GDM1 (cell line): ENCODE measurements around the gene ADGRG1.
"Not testable (repeated sequence)": the region's sequence is repeated elsewhere in the genome, so short reads cannot be mapped to it uniquely, and the experiment has no call there.

Experiments used
- DNase-seq: peaks from one replicate; lab custom pipeline; 2025; lab: John Stamatoyannopoulos, UW

The ADGRG1 gene

DNA sequence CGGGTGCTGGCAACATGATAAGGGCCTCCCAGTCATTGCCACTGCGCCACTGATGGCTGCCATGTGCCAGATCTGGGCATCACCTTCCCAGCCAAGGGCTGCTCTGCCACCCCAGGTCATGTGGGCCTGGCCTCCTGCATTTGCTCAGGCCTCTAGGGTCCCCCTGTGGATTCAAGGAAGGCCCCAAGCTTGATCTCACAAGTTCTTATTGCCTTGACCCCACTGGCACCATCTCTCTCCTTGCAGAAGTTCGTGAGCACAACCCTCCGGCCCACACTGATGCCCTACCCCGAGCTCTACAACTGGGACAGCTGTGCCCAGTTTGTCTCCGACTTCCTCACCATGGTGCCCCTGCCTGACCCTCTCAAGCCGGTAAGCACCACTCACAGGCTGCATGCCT is 71.5 kb downstream of the ADGRG1 start:
- no peak for DNase-seq

DNA sequence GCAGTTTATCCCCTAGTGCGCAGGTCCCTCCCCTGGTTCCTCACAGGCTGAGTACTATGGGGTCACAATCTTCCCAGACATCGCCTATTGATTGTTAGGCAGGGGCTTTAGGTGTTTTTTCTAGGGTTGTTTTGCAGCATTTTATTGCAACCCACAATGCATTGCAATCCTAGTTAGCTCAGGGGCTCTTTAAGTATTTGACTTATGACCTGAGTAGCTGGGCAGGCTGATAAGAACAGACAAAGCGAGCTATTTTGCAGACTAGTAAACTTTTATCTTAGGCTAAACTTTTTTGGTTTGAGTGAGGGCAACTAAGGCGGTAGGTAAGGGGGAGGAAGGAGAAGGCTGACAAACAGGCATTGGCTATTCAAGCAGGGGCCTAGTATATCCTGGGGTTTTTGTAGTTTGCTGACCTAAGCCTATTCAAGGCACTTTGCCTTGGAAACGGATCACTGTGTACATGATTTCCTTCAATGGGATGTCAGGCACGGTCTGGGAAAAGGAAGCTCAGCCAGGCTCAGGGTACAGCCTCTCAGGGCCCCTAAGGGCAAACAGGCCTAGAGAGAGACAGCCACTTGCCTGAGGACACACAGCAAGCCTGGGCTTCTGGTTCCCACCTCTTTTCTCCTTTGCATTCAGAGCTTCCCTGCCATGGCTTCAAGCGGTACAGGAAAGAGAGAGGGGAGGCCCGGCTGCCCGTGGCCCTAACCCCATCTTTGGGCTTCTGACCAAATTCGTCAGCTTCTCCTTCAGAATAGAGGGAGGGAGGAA is 72.5 kb downstream of the ADGRG1 start:
- no peak for DNase-seq

DNA sequence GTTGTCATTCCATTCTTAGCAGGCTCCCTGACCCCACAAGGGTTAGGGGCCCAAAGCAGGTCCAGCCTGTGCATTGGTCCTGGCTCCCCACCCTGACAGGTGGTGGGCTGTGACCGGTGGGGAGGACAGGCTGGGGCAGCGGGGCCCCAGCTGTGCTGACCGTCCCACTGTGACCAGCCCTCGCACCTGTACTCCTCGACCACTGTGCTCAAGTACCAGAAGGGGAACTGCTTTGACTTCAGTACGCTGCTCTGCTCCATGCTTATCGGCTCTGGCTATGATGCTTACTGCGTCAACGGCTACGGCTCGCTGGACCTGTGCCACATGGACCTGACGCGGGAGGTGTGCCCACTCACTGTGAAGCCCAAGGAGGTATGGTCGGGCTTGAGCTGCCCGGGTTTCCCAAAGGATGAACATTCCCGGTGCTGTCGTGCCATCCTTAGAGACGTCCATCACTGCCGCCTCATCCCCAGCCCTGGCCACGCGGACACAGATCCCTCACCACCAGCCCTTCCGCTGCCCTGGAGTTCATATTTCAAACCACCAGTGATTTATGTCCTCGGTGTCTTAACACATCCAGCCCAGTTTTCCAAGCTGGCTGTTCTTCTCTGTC is 73.4 kb downstream of the ADGRG1 start:
- no peak for DNase-seq

DNA sequence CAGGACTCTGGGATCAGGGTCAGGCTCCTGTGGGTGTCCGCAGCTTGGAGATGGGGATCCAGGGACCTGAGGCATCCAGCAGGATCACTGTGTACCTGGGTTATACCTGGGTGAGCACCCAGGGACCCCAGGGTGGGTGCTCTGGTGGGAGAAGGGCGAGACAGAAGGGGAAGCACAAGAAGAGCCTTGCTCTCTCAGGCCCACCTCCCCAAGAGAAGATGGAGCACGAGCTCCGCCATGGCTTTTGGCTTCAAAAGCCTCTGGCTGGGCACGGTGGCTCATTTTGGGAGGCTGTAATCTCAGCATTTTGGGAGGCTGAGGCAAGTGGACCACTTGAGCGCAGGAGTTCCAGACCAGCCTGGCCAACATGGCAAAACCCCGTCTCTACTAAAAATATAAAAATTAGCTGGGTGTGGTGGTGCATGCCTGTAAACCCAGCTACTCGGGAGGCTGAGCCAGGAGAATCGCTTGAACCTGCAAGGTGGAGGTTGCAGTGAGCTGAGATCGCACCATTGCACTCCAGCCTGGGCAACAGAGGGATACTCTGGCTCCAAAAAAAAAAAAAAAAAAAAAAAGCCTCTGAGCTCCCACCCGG is 75.1 kb downstream of the ADGRG1 start:
- no peak for DNase-seq

DNA sequence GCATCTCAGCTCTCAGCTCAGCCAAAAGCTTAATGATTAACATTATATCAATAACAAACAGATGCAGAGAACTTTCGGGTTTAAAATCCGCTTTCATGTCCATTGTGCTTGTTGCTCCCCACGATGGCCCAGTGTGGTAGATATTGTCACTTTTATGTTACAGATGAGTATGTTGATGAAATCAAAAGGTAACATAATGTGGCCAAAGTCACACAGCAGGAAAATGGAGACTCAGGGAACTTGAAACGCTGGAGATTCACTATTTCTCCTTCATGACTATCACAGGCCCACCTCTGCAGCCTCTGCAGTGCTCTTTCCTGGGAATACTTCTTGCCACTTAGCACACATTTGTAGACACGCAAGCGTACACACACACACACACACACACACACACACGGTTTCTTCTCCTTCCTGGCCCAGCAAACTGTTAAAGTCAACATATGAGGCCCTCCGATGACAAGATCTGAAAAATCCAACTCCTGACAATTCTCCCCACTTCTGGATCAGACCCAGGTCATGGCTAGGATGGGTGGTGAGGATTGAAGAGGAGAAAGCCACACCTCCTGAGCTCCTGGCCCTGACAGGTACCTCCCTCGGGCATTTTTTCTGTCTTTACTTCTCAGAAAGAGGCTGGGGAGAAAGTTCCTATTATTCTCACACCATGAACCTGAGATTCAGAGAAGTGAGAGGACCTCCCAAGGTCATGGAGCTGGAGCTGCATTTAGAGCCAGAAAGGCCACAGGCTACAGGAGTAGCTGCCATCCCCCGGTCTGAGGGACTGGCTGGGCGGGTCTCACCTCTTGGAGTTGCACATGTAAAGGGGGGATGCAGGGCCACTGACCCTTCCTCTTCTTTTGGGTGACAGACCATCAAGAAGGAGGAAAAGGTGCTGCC is 75.8 kb downstream of the ADGRG1 start:
- DNase-seq = no peak

DNA sequence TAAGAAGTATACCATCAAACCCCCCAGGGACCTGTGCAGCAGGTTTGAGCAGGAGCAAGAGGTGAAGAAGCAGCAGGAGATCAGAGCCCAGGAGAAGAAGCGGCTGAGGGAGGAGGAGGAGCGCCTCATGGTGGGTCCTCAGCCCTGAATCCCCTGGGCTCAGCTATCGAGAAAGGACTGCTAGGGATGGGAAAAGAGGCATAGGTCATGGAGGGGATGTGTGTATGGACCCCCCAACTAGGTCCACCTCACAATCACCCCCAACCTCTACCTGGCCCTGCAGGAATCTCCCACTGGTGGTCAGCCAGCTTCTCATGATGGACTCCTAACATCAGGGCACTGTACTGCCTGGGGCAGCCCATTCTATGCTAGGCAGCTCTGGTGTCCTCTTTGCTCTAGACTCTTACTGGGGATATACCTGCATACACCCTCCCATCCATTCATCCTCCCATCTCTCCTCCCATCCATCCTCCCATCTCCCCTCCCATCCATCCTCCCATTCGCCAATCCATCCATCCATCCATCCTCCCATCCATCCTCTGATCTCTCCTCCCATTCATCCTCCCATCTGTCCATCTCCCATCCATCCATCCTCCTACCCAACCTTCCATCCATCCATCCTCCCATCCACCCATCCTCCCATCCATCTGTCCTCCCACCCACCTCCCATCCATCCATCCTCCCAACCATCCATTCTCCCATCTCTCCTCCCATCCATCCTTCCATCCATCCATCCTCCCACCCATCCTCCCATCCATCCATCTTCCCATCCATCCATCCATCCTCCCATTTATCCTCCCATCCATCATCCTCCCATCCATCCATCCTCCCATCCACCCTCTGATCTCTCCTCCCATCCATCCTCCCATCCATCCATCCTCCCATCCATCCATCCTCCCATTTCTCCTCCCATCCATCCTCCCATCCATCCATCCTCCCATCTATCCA is 76.7 kb downstream of the ADGRG1 start:
- DNase-seq = no peak

DNA sequence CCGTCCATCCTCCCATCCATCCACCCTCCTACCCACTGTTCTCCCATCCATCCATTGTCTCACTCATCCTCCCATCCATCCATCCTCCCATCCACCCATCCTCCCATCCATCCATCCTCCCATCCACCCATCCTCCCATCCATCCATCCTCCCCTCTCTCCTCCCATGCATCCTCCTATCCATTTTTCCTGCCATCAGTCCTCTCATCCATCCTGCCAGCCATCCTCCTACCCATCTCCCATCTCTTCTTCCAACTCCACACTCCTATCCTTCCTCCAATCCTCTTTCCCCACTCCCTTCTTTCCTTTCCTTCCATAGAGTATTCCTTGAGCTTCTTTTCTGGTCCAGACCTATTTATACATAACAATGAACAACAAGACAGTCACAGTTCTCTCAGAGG is 78.3 kb downstream of the ADGRG1 start:
- DNase-seq = no peak

DNA sequence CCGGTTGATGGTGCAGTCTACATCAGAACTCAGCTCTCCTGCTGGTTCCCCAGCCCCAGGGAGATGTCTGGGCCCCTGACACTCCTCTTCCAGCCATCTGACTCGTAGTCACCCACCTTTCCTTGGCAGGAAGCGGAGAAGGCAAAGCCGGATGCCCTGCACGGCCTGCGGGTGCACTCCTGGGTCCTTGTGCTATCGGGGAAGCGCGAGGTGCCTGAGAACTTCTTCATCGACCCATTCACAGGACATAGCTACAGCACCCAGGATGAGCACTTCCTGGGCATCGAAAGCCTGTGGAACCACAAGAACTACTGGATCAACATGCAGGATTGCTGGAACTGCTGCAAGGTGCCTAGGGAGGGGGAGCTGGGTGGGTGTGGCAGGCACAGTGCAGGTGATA is 78.9 kb downstream of the ADGRG1 start:
- no peak for DNase-seq

DNA sequence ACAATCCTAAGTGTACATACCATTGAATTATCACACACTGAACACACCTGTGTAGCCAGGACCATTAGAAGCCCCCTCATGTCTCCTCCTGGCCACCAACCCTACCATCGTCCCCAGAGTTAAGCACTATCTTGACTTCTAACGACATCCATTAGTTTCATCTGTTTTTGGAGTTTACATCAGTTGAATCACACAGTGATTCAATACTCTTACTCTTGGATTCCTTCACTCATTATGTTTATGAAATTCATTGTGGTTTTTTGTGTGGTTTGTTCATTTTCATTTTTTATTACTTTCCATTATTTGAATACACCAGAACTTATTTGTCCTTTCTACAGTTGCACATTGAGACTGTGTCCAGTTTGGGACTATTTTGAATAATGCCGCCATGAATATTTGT is 79.7 kb downstream of the ADGRG1 start:
- no peak for DNase-seq

DNA sequence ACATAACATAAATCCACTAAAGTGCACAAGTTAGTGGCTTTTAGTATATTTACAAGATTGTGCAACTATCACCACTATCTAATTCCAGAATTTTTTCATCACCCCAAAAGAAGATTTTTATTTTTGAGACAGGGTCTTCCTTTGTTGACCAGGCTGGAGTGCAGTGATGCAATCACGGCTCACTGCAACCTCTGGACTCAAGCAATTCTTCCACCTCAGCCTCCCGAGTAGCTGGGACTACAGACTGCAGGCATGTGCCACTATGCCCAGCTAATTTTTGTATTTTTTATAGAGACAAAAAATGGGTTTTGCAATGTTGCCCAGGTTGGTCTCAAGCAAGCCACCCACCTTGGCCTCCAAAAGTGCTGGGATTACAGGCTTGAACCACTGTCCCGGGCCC is 81.2 kb downstream of the ADGRG1 start:
- no peak for DNase-seq

DNA sequence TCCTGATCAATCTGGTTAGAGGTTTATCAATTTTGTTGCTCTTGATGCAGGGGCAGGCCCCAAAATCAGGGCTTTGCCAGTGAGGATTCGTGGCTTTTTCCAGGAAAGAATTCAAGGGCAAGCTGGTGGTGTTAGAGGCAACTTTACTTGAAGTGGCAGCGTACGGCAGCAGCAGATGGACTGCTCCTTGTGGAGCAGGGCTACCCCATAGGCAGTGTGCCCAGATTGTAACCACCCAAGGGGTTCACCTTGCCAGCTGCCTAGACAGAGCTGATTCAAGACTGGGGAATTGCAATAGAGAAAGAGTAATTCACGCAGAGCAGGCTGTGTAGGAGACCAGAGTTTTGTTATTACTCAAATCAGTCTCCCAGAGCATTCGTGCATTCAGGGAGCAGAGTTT is 82.9 kb downstream of the ADGRG1 start:
- DNase-seq = no peak

DNA sequence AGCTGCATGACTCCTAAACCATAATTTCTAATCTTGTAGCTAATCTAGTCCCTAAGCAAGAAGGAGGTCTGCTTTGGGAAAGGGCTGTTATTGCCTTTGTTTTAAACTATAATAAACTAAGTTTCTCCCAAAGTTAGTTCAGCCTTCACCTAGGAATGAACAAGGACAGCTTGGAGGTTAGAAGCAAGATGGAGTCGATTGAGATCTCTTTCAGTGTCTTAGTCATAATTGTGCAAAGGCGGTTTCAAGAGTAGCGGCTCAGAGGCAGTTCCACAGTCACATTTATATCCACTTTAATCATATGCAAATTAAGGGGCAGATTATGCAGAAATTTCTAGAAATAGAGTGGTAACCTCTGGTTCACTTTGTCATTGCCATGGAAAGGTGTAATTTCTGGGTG is 83.6 kb downstream of the ADGRG1 start:
- no peak for DNase-seq

DNA sequence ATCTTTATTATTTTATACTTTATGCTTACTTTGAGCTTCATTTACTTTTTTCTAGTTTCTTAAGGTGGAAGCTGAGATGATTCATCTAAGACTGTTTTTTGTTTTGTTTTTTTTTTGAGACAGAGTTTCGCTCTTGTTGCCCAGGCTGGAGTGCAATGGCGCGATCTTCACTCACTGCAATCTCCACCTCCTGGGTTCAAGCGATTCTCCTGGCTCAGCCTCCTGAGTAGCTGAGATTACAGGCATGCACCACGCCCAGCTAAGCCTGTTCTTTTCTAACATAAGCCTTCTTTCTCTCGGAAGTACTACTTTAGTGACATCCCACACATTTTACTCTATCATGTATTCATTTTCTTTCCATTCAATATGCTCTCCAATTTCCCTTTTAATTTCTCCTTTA is 84.1 kb downstream of the ADGRG1 start:
- not testable (repeated sequence) for DNase-seq

DNA sequence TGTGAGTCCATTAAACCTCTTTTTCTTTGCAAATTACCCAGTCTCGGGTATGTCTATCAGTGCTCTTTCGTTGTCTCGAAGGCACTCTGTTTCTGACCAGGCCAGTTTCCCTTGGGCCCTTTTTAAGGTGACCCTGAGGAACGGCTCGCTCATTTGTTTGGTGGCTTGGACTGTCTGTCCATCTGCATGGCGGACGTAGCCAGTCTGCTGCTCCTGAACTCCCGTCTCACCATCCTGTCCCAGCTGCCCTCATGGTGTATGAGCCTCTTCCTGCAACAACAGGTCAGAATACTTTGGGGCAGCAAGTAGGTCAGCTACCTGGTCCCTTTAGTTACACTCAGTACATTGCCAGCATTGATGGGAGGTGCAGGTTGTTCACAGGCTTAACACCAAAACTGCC is 85.2 kb downstream of the ADGRG1 start:
- DNase-seq = no peak

DNA sequence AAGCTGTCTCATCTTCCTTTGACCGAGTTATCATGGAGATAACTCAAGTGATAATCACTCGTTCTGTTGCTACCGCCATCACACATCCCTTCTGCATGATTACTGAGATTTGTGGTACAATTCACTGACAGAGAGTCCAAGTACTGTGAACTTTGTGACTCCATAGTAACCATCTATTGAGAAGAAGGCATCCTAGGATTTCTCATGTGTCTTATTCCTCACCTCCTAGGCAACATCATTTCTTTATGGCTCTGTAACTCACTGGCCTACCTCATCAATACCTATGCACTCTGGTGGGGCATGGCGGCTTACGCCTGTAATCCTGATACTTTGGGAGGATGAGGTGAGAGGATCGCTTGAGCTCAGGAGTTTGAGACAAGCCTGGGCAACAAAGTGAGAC is 85.6 kb downstream of the ADGRG1 start:
- no peak for DNase-seq
